Stimulated activated CD4-positive, alpha-beta T cell treated with anti-CD3 and anti-CD28 coated beads, Interleukin-12 subunit alpha, Interleukin-12 subunit beta, amount 100 ng/mL, for 48 hours (primary cell): ENCODE measurements around the gene CHST13.
"Not testable (repeated sequence)": the region's sequence is repeated elsewhere in the genome, so short reads cannot be mapped to it uniquely, and the experiment has no call there.

ENCODE experiments used
- DNase-seq, 3 donors: peaks; one replicate each; pipeline ENCODE4 v3.0.0-alpha.2; 2020; ENCODE audit warnings: low read depth in 2 of 3, low spot score in 1 of 3

The CHST13 gene

DNA sequence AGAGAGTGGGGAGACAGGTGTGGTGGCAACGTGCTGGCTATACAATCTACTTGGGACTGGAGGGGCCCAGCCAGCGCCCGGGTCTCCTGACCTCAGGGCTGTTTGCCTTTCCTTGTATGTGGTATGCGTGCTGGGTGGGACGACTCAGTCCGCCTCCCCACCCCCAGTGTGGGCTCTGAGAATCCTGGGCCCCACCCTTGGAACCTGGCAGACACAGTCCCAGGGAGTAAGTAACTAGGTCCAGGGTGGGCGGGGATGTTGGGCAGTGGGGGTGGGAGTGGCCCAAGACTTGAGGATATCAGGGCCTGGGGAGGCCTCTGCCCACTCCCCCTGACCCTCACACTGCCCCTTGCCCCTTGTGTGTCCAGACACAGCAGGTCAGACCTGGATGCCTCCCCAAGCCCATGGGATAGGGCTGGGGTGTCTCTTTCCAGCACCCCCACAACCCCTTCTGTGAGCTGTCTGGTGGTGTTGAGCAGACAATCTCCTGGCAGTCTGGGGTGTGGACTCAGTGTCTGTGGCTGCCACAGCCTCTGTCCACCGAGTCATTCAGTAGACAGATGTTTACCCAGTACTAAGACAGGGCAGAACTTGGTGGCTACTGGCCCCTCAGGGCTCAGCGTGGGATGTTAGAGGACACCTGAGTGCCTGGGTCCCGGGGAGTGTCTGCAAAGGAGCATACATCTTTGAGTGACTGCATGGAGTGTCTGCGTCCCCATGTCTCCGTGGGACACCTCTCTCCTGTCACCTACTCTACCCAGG lies 1.3 kb downstream of the CHST13 start:
- no peak for DNase-seq

GRCh38 chr3:126525853-126526667 lies 2.1 kb downstream of the CHST13 start:
- no peak for DNase-seq

GRCh38 chr3:126526668-126527005 lies 2.7 kb downstream of the CHST13 start:
- no peak for DNase-seq

DNA sequence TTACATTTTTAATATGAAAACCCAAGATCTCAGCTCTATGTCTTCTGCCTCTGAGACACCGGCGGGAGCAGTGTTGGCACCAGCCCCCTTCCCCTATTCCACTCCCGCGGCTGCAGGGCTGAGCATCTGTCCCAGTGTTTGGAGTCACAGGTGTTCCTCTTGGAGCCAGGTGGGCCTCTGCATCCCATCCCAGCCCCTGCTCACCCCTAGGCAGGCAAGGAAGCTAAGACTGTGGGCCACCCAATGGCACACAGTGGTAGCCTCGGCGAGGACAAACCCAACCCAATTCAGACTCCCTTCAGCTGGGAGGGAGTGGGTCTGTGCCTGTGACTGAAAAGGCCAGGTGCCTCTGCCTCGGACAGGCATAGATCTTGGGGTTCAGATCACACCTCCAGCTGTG lies 3.1 kb downstream of the CHST13 start:
- no peak for DNase-seq

DNA sequence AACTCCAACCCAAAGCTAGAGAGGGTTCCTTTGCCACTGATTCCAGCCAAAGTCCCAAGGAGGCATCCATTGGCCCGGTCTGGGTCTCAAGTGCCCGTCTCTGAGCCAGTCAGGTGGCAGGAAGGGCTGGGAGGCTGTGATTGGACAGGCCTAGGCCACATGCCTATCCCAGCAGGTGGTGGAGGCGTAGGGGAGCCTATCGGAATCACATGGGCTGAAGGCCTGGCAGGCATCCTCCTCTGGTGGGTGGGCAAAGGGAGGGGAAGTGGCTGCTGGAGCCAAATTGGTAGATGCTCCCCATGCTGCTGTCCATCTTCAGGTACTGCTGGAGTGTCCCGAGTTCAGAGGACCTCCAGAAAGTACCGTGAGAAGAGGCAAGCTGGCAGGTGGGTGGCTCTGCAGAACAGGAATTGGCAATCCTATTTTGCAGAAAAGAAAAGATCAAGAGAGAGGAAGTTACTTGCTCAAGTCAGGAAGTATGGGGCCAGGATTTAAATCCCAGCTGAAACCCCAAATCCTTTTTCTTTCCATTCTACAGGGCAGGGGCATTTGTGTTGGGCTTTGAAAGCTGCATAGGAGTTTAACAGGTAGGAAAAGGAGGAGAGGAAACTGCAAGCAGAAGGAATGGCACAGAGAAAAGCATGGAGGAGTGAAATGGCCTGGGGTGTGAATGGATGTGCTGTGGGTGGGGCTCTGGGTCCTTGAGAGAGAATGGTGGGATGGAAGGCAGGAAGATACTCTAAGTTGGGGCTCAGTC lies 3.7 kb downstream of the CHST13 start:
- no peak for DNase-seq

DNA sequence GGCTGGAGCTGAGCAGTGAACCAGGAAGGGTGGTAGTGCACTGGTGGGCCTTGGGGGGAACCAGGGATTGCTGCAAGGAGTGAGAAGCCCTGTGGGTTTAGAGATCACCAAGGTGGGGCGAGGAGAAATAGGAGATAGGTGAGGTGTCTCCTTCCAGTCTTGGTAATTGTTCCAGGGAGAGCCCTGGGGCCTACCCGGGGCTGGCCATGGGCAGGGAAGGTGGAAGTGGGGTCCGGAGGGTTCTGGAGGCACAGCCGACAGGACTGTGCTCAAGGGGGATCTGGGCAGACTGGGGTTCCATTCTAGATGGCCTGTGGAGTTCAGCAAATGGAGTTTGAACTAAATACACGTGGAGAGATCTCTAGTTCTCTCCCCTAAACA lies 4.5 kb downstream of the CHST13 start:
- DNase-seq = no peak

- DNase-seq = no peak
Measured at GRCh38 chr3:126528800-126529541, 5.0 kb downstream of the CHST13 start.

DNA sequence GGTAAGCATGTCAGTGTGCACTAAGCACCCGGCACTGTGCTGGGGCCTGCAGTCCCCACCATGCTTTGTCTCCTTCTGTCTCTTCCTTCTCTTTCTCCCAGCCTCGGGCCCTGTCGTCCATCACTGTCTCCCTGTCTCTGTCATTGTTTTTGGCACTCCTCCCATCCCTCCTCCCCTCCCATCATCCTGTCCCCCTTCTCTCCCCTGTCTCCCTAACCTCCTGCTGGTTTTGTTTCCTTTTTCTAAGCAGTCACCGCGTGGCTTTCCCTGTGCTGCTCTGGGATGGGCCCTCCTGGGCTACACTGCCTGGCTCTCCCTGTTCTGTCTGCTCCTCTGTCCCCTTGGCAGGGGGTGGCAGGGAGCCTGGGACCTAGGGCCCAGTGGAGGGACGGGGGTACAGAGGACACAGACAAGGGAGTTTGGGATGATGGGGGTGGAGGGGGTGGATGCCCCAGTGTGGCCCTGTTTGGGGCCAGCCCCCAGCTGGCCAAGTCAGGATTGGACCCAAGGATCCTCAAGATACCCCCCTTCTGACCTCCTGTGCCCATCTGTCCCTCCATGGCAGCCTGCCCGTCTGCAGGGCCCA lies 5.7 kb downstream of the CHST13 start:
- DNase-seq = no peak

GRCh38 chr3:126530171-126531050 lies 6.5 kb downstream of the CHST13 start:
- no peak for DNase-seq

DNA sequence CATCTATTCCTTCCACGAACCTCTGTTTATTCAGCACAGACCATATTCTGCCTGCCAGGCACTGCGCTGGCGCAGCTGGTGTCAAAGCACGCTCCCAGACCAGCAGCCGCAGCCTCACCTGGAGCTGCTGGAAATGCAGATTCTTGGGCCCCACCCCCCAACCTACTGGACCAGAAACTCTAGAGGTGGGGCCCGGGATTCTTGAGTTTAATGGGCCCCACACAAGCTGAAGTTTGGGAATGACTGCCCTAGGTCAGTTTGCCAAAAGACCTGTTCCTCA lies 7.0 kb downstream of the CHST13 start:
- DNase-seq = no peak

GRCh38 chr3:126533506-126533905 lies 9.6 kb downstream of the CHST13 start:
- no peak for DNase-seq

- not testable (repeated sequence) for DNase-seq
Measured at GRCh38 chr3:126534716-126535115, 10.8 kb downstream of the CHST13 start.

DNA sequence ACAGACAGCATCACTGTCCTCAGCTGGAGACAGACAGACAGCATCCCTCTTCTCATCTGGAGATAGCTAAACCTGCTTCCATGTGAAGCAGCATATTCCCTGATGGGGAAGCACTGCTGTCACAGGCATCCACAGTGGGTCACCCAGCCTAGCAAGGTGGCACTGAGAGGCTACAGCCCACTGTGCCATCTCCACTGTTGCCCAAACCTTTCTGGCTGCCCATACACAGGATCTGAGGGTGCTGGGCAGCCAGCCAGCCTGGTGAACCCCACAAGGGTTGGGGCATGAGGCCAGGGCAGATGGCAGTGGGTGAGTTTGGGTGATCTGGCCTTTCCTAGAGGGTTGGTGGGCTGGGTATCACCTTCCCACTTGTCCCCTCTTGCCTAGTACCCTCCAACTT lies 11.7 kb downstream of the CHST13 start:
- no peak for DNase-seq

DNA sequence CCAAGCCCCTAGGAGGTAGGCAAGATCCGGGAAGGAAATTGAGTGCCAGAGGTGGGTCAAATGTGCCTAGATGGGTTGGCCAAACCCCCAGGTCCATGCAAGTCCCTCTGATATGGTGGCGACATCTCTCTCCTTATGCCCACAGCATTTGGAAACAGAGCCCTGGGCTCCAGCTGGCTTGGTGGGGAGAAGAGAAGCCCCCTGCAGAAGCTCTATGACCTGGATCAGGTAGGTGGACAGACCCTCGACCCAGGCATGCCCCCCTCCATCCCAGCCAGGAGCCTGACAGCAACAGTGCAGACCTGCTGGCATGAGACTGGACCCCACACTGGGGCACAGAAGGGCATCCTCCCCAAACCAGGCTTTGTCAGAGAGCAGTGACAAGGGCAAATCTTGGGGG lies 12.2 kb downstream of the CHST13 start:
- DNase-seq = no peak

DNA sequence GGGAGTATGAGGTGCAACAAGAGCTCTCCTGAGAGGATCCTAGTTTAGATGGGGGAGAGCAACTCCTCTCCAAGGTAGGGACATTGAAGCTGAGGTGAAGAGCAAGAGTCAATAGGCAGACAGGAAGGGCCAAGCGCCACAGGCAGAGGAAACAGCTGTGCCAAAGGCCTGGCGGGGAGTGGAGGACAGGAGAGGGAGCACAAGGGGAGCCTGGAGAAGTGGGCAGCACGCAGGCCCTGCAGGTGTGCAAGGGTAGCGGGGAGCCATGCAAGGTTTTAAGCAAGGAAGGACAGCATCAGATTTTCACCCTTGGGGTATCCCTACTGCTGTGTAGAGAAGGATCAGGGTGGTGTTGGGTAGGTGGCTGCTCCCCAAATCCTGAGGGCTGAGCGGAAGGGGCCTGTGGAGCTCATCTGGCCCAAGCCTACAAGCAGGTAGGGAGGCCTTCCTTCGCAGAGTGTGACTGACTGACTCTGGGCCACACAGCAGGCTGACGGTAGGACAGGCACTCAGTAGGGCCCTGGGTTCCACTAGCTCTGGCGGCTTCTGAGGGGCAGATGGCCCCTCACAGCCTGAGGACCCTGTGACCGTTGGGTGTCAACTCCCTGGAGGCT lies 13.3 kb downstream of the CHST13 start:
- DNase-seq = no peak

GRCh38 chr3:126537730-126538281 lies 13.9 kb downstream of the CHST13 start:
- DNase-seq = no peak

- no peak for DNase-seq
Measured at GRCh38 chr3:126538316-126538715, 14.4 kb downstream of the CHST13 start.

- no peak for DNase-seq
Measured at GRCh38 chr3:126538966-126539365, 15.0 kb downstream of the CHST13 start.

GRCh38 chr3:126539558-126540250 lies 15.7 kb downstream of the CHST13 start:
- DNase-seq = no peak
